ENCODE measurements around the gene CD84. TPM values are rescaled to one million over a fixed set of nuclear protein-coding genes. Genes with fewer than 3 reads are reported as not detected.
A peak's percentile ranks its signal among the peaks of the same experiment; 100 is the strongest.

CD84 gene
- total RNA-seq, 4 donors from 2014 or later = 0.61 to 9.0 (median 2.4) TPM

DNA sequence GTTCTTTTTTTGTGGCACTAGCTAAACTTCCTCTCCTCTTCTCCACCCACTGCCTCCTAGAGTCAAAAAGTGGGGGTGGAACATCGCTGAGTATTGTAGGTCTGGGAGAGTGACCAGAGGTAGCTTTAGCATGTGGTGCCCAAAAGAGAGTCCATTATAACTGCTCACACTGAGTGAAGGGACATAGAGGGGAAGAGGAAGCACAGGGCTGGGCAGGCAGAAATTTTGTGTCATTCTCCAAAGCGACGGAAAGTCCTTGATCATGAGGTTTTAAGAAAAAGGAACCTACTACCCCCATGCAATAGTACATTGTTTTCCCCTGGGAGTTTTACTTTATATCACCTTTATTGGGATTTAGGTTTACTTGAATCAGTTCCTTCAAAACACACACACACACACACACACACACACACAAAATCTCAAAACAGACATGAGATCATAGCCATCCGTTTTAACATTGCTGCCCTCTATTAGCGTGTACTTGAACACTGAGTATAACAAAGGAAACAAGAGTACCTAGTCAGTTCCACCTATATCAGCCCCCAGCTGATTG is 4.1 kb downstream of the CD84 start:
- WGBS, 2 donors = 56 to 72% methylated on average over 5 of the region's 5 CpGs

DNA sequence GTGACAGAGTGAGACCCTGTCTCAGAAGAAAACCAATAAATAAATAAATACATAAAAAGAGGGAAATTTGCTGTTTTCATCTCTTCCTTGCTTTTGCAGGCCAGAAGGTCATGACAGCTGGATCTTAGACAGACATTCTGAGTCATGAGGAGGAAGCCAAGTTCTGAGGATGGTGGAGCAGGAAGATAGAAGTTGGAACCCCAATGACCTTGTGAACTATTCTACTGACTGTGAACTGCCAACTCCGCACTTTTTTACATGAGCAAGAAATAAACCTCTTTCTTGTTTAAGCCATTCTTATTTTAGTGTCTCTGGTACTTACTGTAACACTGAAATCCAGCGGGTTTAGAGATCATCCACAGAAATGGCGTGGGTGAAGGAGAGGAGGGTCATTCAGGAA is 8.5 kb downstream of the CD84 start:
- intact Hi-C loops (cut with DNase I) = no loop called here
- Histone ChIP-seq H3K9me3 (no peaks in the 10 kb centered on the region), H3K27me3 (no peaks in the 10 kb centered on the region), H3K4me1 (no peaks in the 10 kb centered on the region), H3K4me3 (no peak overlapping the region), H3K36me3 (no peaks in the 10 kb centered on the region), H3K27ac (no peak overlapping the region)
- 56 to 84% methylated on average over 3 of the region's 3 CpGs for WGBS, 2 donors
- TF ChIP-seq, protein P1, sequence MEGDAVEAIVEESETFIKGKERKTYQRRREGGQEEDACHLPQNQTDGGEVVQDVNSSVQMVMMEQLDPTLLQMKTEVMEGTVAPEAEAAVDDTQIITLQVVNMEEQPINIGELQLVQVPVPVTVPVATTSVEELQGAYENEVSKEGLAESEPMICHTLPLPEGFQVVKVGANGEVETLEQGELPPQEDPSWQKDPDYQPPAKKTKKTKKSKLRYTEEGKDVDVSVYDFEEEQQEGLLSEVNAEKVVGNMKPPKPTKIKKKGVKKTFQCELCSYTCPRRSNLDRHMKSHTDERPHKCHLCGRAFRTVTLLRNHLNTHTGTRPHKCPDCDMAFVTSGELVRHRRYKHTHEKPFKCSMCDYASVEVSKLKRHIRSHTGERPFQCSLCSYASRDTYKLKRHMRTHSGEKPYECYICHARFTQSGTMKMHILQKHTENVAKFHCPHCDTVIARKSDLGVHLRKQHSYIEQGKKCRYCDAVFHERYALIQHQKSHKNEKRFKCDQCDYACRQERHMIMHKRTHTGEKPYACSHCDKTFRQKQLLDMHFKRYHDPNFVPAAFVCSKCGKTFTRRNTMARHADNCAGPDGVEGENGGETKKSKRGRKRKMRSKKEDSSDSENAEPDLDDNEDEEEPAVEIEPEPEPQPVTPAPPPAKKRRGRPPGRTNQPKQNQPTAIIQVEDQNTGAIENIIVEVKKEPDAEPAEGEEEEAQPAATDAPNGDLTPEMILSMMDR (IDR thresholded peaks at IDR 0.05) = no peak
- no peak for TF ChIP-seq POLR2A (IDR thresholded peaks at IDR 0.05)
- DNase-seq = no peak

More for the DNA sequence above, 4.1 kb downstream of the CD84 start:
- no peak for DNase-seq
- H3K27ac ChIP-seq = peak overlapping the region in 3 of 4 donors; percentile 45 to 60 (median 55)
- no peaks in the 10 kb centered on the region for H3K9me3 ChIP-seq
- intact Hi-C loops (cut with DNase I) = no loop called here
- TF ChIP-seq, protein P1 (IDR thresholded peaks at IDR 0.05) = no peak
- TF ChIP-seq POLR2A (IDR thresholded peaks at IDR 0.05) = peak in 1 of 4 donors; percentile 14
- H3K4me3 ChIP-seq = no peak overlapping the region
- no peaks in the 10 kb centered on the region for H3K27me3 ChIP-seq
- no peaks in the 10 kb centered on the region for H3K4me1 ChIP-seq
- H3K36me3 ChIP-seq = no peaks in the 10 kb centered on the region

DNA sequence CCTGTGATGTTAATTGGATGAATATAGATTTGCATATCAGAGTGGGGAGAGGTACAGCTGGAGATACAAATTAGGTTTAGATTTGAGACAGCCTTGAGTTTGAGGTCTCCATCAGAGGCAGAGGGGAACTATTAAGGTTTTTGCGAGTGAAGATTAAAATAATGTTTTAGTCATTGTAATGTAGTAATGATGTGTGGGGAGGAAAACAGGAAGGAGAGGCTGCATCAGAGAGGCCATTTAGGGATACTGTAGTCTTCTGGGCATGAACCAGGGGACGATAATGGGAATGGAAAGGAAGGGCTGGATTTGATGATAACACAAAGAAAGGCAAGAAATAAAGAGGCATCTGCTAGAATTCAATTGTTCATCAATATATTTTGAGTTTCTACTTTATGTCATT is 9.5 kb downstream of the CD84 start:
- intact Hi-C loops (cut with DNase I) = no loop called here
- no peaks in the 10 kb centered on the region for H3K36me3 ChIP-seq
- no peaks in the 10 kb centered on the region for H3K27me3 ChIP-seq
- H3K4me3 ChIP-seq = no peak overlapping the region
- no peak overlapping the region for H3K27ac ChIP-seq
- TF ChIP-seq, protein P1 (IDR thresholded peaks at IDR 0.05) = no peak
- no peak for TF ChIP-seq POLR2A (IDR thresholded peaks at IDR 0.05)
- DNase-seq = no peak
- H3K4me1 ChIP-seq = no peaks in the 10 kb centered on the region
- 48 to 57% methylated on average over 2 of the region's 2 CpGs for WGBS, 2 donors
- H3K9me3 ChIP-seq = no peaks in the 10 kb centered on the region

DNA sequence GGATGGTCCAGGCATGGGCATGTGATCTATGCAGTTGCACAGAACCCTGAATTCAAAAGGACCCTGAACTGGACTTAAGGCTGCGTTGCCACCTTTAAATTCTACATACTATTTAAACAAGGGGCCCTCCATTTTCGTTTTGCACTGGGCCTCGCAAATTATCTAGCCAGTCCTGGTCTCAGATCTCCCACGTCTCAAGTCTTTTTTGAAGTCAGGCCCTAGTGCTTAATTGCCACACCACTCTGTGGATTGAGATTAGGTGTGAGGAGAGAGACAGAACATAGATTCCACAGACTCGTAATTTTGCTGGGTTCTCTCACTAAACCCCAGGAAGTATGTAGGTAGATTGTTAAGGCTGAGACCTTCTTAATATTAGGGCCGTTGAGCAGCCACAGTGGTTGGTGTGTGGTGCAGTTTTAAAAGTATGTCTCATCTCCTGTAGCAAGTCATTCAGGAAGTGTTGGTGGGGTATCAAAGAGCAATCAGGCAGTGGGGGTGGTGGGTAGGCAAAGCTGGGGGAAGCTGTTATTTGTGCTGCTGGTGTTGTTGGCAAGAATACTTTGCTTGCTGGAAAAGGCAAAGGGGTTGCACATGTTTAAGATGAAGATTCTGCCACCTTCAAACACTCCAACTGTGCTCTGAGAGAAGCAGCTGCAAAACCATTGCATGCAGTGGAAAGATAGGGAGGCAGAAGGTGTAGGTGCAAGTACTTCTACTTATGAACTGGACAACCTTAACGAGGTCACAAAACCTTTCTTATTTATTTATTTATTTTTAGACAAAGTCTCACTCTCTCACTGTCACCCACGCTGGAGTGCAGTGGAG is 11.2 kb downstream of the CD84 start:
- H3K4me1 ChIP-seq = no peaks in the 10 kb centered on the region
- DNase-seq = no peak
- no peak overlapping the region for H3K4me3 ChIP-seq
- H3K9me3 ChIP-seq = peaks cover 0 to 5% (median 0%) of the 10 kb centered on the region in 3 donors
- WGBS, 2 donors = 50 to 62% methylated on average over 8 of the region's 8 CpGs
- intact Hi-C loops (cut with DNase I) = no loop called here
- H3K27me3 ChIP-seq = no peaks in the 10 kb centered on the region
- no peaks in the 10 kb centered on the region for H3K36me3 ChIP-seq
- TF ChIP-seq, protein P1 (IDR thresholded peaks at IDR 0.05) = no peak
- TF ChIP-seq POLR2A (IDR thresholded peaks at IDR 0.05) = no peak
- peak overlapping the region in 2 of 4 donors; percentile 49 to 54 for H3K27ac ChIP-seq

DNA sequence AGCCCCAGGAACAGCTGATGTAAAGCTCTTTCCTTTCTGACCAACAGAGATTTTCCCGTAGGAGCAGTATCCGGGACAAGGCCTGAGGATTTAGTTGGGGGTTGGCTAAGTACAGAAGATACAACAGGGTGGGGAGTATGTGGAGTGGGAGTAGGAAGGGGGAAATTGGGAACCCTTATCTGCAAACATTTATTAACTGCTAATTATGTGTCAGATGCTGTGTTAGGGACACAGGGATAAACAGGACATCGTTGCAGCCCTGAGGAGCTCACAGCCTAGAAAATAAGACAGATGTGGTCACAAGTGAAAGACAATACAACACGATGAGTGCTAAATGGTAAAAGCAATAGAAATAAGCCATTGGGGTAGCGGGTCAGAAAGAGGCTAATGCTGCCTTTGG is 12.0 kb downstream of the CD84 start:
- Histone ChIP-seq H3K36me3 (no peaks in the 10 kb centered on the region), H3K4me1 (no peaks in the 10 kb centered on the region), H3K9me3 (peaks cover 0 to 8% (median 0%) of the 10 kb centered on the region in 3 donors), H3K4me3 (no peak overlapping the region), H3K27ac (peak overlapping the region in 2 of 4 donors; percentile 49 to 54), H3K27me3 (no peaks in the 10 kb centered on the region)
- DNase-seq = no peak
- intact Hi-C loops (cut with DNase I) = no loop called here
- TF ChIP-seq, protein P1 (IDR thresholded peaks at IDR 0.05) = no peak
- no peak for TF ChIP-seq POLR2A (IDR thresholded peaks at IDR 0.05)
- 60 to 64% methylated on average over 4 to 5 of the region's 5 CpGs for WGBS, 2 donors
